HG02852 (cell line): ENCODE results near the gene SIAH3.

Source experiments
- ATAC-seq: cut with Tn5 transposase; IDR thresholded peaks from one replicate; pipeline ENCODE4 v1.9.1; 2021; ENCODE audit warnings: mild to moderate bottlenecking, moderate library complexity; ENCODE audit not compliant: unreplicated experiment

Gene SIAH3

GRCh38 chr13:45825387-45825650 lies 26.2 kb downstream of the SIAH3 start:
- no peak for ATAC-seq

- no peak for ATAC-seq
These were observed 28.0 kb downstream of the SIAH3 start for GRCh38 chr13:45823583-45823982.

DNA sequence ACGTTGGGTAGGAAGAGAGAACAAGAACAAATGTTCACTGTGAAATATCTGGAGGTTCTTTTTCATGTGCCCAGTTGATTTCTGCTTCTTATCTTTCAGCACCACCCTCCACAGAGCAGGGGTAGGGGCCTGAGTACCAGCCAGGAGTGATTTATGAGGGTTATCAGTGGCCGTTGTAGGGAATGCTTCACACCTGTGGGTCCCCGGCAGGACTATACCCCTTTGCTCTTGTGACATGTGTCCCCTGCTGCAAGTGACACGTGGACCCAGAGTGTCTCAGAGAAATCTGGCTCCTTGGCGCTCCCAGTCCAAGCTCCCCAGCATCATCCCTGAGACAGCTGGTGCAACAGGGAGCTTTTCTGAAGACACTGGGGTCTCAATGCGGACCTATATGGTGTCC lies 29.7 kb downstream of the SIAH3 start:
- no peak for ATAC-seq

DNA sequence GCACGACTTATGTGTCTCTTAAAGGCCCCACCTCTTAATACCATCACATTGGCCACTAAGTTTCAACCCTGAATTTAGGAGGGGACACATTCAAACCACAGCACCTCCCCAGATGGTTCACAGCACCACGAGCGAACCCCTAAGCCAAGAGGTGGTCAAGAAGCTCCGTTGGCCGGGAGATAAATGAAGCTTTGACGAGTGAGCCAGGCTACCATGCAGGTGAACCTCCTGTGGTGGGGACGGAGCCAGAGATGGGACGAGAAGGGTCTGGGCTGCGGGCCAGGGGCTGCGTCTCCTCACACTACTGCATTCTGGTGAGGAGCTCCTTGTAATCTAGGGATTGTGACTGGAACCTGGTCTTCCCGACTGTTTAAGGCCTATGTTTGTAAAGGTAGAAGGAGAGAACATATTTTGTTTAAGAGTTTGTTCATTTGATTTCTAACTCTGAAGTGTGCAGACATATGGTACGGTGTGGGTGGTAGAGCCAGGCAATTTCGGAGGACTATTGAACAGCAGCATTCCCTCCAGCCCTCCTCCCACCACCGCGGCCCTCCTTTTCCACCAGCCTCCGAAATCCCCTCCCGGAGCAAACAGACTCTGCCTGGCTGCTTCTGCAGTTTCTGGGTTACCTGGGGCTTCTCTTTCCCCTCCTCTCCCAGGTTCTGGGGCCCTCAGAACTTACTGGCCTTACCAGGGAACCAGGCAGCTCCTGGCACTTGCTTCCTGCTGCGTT lies 31.3 kb downstream of the SIAH3 start:
- no peak for ATAC-seq

GRCh38 chr13:45817833-45818232 lies 33.7 kb downstream of the SIAH3 start:
- no peak for ATAC-seq

GRCh38 chr13:45816427-45816826 lies 35.1 kb downstream of the SIAH3 start:
- no peak for ATAC-seq

- no peak for ATAC-seq
These were observed 38.7 kb downstream of the SIAH3 start for GRCh38 chr13:45812695-45813372.

DNA sequence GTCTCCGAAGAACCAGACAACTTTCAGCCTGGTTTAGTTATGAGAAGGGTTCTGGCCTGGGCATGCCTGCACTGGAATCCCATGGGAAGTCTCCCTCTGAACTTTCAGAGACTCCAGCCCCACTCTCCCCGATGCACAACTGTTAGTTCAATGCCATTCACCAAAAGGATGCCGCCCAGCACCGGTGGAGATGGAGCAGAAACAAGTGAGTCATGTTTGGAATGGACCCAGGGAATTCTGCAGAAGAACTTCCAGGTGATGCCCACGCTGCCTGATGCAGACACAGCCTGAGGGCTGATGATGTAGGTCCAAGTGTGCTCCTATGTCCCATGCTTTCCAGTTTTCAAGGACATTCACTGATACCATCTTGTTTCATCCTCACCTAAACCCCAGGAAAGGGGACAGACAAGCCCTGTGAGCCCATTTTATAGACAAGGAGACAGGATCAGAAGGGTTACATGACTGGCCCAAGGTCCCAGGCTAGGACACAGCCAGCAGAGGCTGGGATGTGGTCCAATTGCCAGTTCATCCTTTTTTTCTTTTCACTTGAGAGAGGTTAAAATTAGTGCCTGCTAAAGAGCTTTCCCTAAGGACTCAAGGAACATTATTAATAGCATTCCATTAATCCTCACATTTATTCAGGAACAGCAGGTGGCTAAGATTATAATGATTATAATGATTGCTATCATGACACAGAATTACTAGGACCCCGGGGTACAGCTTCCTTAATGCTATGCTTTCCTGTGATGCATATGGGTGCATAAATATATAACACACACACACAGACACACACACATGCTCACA lies 39.5 kb downstream of the SIAH3 start:
- no peak for ATAC-seq

DNA sequence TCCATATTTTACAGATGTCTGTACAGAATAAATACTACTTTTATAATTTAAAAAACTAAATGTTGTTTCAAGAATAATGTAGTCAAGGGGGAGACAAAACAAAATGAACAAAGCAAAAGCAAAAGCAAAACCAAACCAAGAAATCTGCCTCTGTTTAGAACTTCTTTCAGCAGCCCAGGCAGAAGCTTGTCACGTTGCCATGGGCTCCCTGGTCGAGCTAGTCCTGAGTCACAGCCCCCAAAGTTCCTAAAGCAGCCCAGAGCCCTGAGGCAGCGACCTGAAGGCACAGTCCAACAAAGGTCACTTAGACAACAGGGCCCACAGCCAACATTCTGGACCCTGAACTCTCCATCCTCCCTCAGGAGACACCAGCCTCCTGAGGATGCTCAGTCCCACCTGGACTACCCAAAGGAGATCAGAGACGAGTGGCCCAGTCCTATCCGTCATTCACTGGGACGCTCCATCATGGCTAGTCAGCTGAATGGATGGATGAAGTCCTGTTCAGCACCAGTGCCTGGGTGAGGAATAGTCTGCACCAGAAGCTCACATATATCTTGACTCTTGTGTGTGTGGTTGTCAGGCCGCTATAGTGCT lies 41.7 kb downstream of the SIAH3 start:
- no peak for ATAC-seq

DNA sequence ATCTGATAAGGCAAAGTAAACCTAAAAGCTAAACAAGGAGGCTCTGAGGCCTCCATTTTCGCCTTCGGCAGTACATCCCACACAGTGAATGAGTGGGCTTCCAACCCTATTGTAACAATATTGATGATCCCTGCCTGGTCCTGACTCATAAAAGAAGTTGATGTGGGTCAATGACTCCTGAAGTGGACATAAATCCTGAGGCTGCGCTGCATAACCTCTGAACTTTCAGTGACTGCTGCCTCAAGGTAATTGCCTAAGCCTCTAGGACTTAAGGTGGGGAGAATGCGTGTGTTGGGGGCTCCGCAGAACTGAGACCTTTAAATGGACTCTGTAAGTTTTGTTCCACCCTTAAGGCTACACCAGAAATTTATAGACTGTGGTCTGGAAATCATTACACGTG lies 42.6 kb downstream of the SIAH3 start:
- ATAC-seq = no peak

GRCh38 chr13:45807520-45808099 lies 43.9 kb downstream of the SIAH3 start:
- no peak for ATAC-seq

GRCh38 chr13:45800485-45800884 lies 51.1 kb downstream of the SIAH3 start:
- ATAC-seq = no peak

GRCh38 chr13:45799451-45799850 lies 52.1 kb downstream of the SIAH3 start:
- no peak for ATAC-seq

GRCh38 chr13:45798851-45799250 lies 52.7 kb downstream of the SIAH3 start:
- no peak for ATAC-seq

DNA sequence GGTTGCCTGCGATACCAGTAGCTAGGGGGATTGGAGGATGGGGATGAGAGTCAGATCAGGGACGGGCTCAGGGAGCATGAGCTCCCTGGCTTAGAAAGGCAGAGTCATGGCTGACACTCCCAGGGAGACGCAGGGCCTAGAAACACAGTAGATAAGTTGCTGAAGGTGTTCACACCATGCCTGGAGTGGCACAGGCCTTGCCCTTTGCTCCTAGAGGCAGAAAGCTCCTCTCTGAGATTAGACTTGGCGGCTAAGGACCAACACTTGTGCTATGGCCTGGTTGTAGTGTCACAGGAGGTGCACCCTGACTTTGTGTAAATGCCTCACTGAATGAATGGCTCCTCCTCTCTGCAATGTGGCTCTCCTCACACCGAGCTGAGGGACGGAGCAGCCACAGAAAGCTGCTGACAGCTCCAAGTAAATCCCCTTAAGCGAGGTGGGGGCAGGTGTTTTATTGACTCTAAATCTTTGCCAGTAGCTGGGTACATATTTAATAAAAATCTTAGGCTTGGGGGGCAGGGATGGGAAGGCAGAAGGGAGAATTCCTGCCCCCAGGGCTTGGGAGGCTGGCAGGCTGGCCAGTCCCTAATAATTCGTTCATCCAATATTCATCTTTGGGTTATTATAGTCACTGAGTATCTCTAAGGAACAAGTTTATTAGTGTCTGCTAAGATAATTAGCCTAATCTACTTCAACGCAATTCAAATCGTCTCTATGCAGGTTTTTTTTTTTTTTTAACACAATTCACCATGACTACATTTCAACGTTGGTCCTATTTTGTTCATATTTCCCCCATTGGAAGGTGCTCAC lies 54.9 kb downstream of the SIAH3 start:
- no peak for ATAC-seq

DNA sequence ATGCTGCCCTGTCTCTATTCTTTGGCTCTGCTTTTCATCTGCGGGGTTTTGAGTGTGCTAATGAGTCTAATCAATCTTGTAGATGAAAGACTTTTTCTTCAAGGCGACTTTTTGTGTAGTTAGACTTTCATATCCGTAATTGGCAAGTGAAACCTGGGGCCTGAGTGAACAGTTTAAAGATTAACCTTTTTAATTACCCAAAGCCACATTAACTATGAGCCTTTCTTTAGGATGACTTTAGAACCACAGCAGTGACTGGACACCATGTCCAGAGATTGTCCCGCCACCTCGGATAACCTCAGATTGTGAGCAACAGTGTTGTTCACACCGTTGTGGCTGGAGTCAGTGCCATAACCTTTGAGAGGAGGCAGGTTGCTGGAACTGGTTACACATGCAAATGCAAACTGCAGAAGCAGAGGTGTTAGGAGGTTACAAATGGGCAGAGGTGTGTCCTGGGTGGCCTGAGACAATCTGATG lies 58.7 kb downstream of the SIAH3 start:
- no peak for ATAC-seq

- ATAC-seq = no peak
These were observed 63.5 kb downstream of the SIAH3 start for GRCh38 chr13:45788011-45788410.

- ATAC-seq = no peak
These were observed 64.2 kb downstream of the SIAH3 start for GRCh38 chr13:45787346-45787745.

GRCh38 chr13:45786293-45786920 lies 65.1 kb downstream of the SIAH3 start:
- no peak for ATAC-seq
